Astrocyte (in vitro differentiated cells and primary cell): Measurements from ENCODE around the gene GET3.

ENCODE experiments used
- EZH2 ChIP-seq: IDR thresholded peaks from 2 replicates; pipeline ENCODE4 v1.6.1; 2012; ENCODE audit warnings: mild to moderate bottlenecking, low read length, inconsistent platforms; ENCODE audit not compliant: insufficient read depth
- TF ChIP-seq, protein P1 (sequence below): IDR thresholded peaks from 2 replicates; pipeline ENCODE4 v1.5.1; 2011; ENCODE audit warnings: low read depth, mild to moderate bottlenecking, inconsistent platforms, low read length, moderate library complexity; ENCODE audit not compliant: insufficient read depth

DNA sequence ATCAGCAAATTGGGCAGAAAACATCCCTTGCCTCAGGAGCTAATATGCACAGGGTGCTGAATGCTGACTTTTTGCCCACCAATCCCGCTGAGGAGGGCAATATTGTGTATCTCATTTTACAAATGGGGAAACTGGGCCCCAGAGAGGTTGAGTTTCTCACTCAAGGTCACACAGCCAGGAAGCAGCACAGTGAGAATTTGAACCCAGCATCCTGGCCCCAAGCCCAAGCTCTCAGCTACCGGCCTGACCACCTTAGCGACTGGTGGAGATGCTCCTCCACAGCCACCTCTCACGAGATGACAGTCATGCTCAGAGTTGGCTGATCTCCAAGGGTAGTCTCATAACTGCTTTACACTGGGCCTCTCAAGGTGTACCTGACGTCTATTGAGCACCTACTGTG lies 44.3 kb upstream of the GET3 start:
- TF ChIP-seq, protein P1, sequence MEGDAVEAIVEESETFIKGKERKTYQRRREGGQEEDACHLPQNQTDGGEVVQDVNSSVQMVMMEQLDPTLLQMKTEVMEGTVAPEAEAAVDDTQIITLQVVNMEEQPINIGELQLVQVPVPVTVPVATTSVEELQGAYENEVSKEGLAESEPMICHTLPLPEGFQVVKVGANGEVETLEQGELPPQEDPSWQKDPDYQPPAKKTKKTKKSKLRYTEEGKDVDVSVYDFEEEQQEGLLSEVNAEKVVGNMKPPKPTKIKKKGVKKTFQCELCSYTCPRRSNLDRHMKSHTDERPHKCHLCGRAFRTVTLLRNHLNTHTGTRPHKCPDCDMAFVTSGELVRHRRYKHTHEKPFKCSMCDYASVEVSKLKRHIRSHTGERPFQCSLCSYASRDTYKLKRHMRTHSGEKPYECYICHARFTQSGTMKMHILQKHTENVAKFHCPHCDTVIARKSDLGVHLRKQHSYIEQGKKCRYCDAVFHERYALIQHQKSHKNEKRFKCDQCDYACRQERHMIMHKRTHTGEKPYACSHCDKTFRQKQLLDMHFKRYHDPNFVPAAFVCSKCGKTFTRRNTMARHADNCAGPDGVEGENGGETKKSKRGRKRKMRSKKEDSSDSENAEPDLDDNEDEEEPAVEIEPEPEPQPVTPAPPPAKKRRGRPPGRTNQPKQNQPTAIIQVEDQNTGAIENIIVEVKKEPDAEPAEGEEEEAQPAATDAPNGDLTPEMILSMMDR: no peak
- TF ChIP-seq EZH2: no peak
